ENCODE measurements around the gene OR12D2.
"Not testable (repeated sequence)": the region's sequence is repeated elsewhere in the genome, so short reads cannot be mapped to it uniquely, and the experiment has no call there.

The OR12D2 gene

GRCh38 chr6:29395331-29395730 is at the start of gene OR12D2:
OR12D2 (plus strand) TSS chr6:29395631; CDS start chr6:29396700, 1,069 bp downstream.
- no peak for DNase-seq (ENCODE audit: low spot score)
- H3K27ac ChIP-seq = no peak within 1 kb of the TSS
- no peak within 1 kb of the TSS for H3K4me3 ChIP-seq
- TF ChIP-seq, protein P1, sequence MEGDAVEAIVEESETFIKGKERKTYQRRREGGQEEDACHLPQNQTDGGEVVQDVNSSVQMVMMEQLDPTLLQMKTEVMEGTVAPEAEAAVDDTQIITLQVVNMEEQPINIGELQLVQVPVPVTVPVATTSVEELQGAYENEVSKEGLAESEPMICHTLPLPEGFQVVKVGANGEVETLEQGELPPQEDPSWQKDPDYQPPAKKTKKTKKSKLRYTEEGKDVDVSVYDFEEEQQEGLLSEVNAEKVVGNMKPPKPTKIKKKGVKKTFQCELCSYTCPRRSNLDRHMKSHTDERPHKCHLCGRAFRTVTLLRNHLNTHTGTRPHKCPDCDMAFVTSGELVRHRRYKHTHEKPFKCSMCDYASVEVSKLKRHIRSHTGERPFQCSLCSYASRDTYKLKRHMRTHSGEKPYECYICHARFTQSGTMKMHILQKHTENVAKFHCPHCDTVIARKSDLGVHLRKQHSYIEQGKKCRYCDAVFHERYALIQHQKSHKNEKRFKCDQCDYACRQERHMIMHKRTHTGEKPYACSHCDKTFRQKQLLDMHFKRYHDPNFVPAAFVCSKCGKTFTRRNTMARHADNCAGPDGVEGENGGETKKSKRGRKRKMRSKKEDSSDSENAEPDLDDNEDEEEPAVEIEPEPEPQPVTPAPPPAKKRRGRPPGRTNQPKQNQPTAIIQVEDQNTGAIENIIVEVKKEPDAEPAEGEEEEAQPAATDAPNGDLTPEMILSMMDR (IDR thresholded peaks at IDR 0.05) = no peak

GRCh38 chr6:29349348-29349747 is 46.1 kb upstream of the OR12D2 start:
- H3K27ac ChIP-seq; H3K4me3 ChIP-seq; DNase-seq (ENCODE audit: low spot score): not testable (repeated sequence)

DNA sequence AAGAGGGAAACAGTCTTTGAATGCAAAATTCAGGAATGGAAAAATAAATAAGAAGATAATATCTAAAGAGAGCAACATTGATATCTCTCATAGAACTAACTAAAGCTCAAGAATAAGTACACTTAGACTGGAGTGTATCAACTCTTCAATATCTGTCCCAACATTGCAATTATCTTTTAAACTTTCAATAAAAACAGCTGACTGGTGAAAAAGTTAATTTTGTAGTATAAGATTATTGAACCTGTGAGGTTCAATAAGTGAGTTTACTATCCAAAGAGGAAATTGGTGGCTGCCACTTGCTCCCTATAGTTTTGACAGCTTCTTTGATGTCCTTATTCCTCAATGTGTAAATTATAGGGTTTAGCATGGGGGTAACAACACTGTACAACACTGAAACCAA is 40.5 kb upstream of the OR12D2 start:
- TF ChIP-seq, protein P1 (IDR thresholded peaks at IDR 0.05) = no peak
- Histone ChIP-seq H3K27ac (no peak overlapping the region), H3K4me3 (no peak overlapping the region)
- no peak for DNase-seq (ENCODE audit: low spot score)

GRCh38 chr6:29355603-29356002 is 39.8 kb upstream of the OR12D2 start:
- Histone ChIP-seq H3K4me3 (no peak overlapping the region), H3K27ac (no peak overlapping the region)
- TF ChIP-seq, protein P1 (IDR thresholded peaks at IDR 0.05) = no peak
- no peak for DNase-seq (ENCODE audit: low spot score)

- no peak for DNase-seq (ENCODE audit: low spot score)
- Histone ChIP-seq H3K4me3 (no peak within 1 kb of the TSS), H3K27ac (no peak within 1 kb of the TSS)
- TF ChIP-seq, protein P1 (IDR thresholded peaks at IDR 0.05) = no peak
Measured at GRCh38 chr6:29368765-29369164, 26.7 kb upstream of the OR12D2 start, which contains the start of gene OR5V1. OR5V1 (minus strand) TSS chr6:29368865; CDS start chr6:29356195, 12,670 bp downstream.

DNA sequence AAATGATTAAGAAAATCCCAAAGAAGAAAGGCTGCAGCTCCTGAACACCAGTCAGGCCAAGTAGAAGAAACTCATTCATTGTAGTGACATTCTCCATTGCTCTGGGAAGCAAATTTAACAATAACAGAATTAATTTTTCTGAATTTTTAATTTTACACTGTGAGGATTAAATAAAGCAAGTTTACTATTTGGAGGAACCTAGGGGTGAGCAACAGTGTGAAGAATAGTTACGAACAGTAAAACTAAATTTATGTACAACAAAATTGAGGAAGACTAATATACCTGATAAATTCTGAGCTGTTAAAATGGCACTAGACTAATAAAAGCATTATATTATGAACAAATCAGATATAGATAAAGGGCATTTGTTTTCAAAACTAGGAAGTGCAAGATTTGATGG is 20.2 kb upstream of the OR12D2 start, which contains the start of gene OR12D3:
Gene OR12D3, minus strand, starts transcription at position 101 of the 400 bp plus-strand sequence. Its CDS starts 4 bp downstream, at position 97.
- TF ChIP-seq, protein P1 (IDR thresholded peaks at IDR 0.05) = no peak
- no peak within 1 kb of the TSS for H3K4me3 ChIP-seq
- no peak for DNase-seq (ENCODE audit: low spot score)
- H3K27ac ChIP-seq = no peak within 1 kb of the TSS

DNA sequence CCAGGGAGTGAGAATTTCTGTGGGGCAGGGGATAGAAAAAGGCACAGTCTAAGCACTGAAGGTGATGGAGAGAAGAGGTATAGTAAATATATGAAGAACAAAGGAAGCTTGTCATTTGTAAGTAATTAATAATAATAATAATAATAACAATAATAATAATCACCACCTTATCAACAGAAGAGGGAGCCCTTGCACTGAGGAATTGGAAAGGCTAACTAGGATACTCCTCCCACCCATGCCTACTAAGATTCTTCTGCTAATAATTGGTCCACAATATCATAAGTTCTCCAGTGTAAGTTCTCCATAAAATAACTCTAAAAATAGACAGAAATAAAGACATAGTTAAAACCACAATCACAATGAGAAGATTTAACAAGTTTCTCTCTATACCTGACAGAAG is 19.4 kb upstream of the OR12D2 start:
- DNase-seq (ENCODE audit: low spot score) = no peak
- TF ChIP-seq, protein P1 (IDR thresholded peaks at IDR 0.05) = no peak
- Histone ChIP-seq H3K27ac (no peak overlapping the region), H3K4me3 (no peak overlapping the region)

DNA sequence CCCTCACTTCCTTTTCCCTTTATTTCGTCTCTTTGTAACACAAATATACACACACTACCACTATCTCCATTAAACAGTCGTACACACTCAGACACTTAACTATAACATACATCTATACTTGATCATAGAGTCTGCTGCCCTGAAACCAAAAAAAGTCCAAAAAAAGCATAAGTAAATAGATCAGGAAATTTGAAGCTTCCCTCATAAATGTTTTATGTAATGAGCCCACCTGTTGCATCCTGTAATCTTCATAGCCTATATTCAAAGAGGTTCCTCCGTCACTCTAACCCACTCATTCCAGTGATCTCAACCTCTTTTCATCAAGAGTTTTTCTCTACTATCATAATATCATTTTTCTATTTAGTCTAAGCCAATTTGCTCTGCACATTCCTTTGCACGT is 6.9 kb upstream of the OR12D2 start:
- DNase-seq (ENCODE audit: low spot score) = no peak
- Histone ChIP-seq H3K27ac (no peak overlapping the region), H3K4me3 (no peak overlapping the region)
- TF ChIP-seq, protein P1 (IDR thresholded peaks at IDR 0.05) = no peak
